GM23338 (cell line): ENCODE measurements around the gene FAM171A2. TPM values are rescaled to one million over a fixed set of nuclear protein-coding genes. Genes with fewer than 3 reads are reported as not detected.

Experiments
- ATAC-seq: fragments of 200-7000 bp; cut with Tn5 transposase; 3 replicates; pipeline ENCODE4 v1.9.1; 2020
- DNase-seq: peaks from one replicate; pipeline ENCODE4 v3.0.0-alpha.2; 2015; ENCODE audit warnings: low spot score
- H2AFZ ChIP-seq: fragments of 200-600 bp; sonication (generic); 2 replicates; pipeline ENCODE4 v1.8.0; 2016; ENCODE audit warnings: antibody characterized with exemption, mild to moderate bottlenecking, moderate library complexity
- H3F3A ChIP-seq: fragments of 200-600 bp; sonication (generic); replicated peaks from 2 replicates; pipeline ENCODE4 v1.8.0; 2017; ENCODE audit warnings: antibody characterized with exemption, mixed run types, low read depth
- H3K27ac ChIP-seq: fragments of 200-600 bp; sonication (generic); 2 replicates; pipeline ENCODE4 v1.6.1; 2016; ENCODE audit warnings: low read depth
- H3K27me3 ChIP-seq: fragments of 200-600 bp; sonication (generic); 2 replicates; pipeline ENCODE4 v1.8.0; 2016; ENCODE audit warnings: mild to moderate bottlenecking, mixed run types, moderate library complexity; ENCODE audit not compliant: insufficient read depth
- H3K36me3 ChIP-seq: fragments of 200-600 bp; sonication (generic); 2 replicates; pipeline ENCODE4 v1.8.0; 2016; ENCODE audit warnings: mild to moderate bottlenecking; ENCODE audit not compliant: insufficient read depth
- H3K4me1 ChIP-seq: fragments of 200-600 bp; sonication (generic); 2 replicates; pipeline ENCODE4 v1.8.0; 2016; ENCODE audit warnings: mild to moderate bottlenecking, moderate library complexity; ENCODE audit not compliant: insufficient read depth
- H3K4me2 ChIP-seq: fragments of 200-600 bp; sonication (generic); 2 replicates; pipeline ENCODE4 v1.7.1; 2017; ENCODE audit warnings: mixed run types
- H3K4me3 ChIP-seq: fragments of 200-600 bp; sonication (generic); 2 replicates; pipeline ENCODE4 v1.6.1; 2016; ENCODE audit warnings: mixed run types
- H3K79me2 ChIP-seq: fragments of 200-600 bp; sonication (generic); replicated peaks from 2 replicates; pipeline ENCODE4 v1.8.0; 2017; ENCODE audit warnings: mild to moderate bottlenecking; ENCODE audit not compliant: insufficient read depth
- H3K9me2 ChIP-seq: fragments of 200-600 bp; sonication (generic); 2 replicates; pipeline ENCODE4 v1.8.0; 2017; ENCODE audit not compliant: insufficient read depth
- H4K20me1 ChIP-seq: fragments of 200-600 bp; sonication (generic); replicated peaks from 2 replicates; pipeline ENCODE4 v1.8.0; 2017; ENCODE audit warnings: mild to moderate bottlenecking; ENCODE audit not compliant: insufficient read depth
- H3K27ac Mint-ChIP-seq: 2 replicates; pipeline ENCODE4 v1.8.0; 2020; ENCODE audit warnings: inconsistent platforms, mild to moderate bottlenecking, moderate library complexity, mixed read lengths
- H3K27me3 Mint-ChIP-seq: 3 replicates; pipeline ENCODE4 v1.8.0; 2022; ENCODE audit warnings: low read depth, mild to moderate bottlenecking, moderate library complexity, mixed read lengths, inconsistent platforms; ENCODE audit not compliant: insufficient read depth, poor library complexity
- H3K36me3 Mint-ChIP-seq: 3 replicates; pipeline ENCODE4 v1.8.0; 2021; ENCODE audit warnings: low read depth, mild to moderate bottlenecking, inconsistent platforms, moderate library complexity, mixed read lengths
- H3K4me1 Mint-ChIP-seq: 3 replicates; pipeline ENCODE4 v1.8.0; 2020; ENCODE audit warnings: mild to moderate bottlenecking, inconsistent platforms, mixed read lengths
- H3K4me3 Mint-ChIP-seq: 3 replicates; pipeline ENCODE4 v1.8.0; 2021; ENCODE audit warnings: moderate library complexity, mild to moderate bottlenecking, inconsistent platforms, mixed read lengths
- H3K9me3 Mint-ChIP-seq: 3 replicates; pipeline ENCODE4 v1.8.0; 2020; ENCODE audit warnings: moderate library complexity, mild to moderate bottlenecking, inconsistent platforms, mixed read lengths
- CREB1 ChIP-seq: fragments of 250-450 bp; sonication (Bioruptor Pico); IDR thresholded peaks from 2 replicates; pipeline ENCODE4 v1.5.0; 2020; ENCODE audit warnings: low read depth, mild to moderate bottlenecking, moderate library complexity
- EZH2 ChIP-seq: fragments of 200-600 bp; sonication (generic); IDR thresholded peaks from one replicate; pipeline ENCODE4 v1.8.0; 2017; ENCODE audit warnings: antibody characterized with exemption, mild to moderate bottlenecking, low read depth; ENCODE audit not compliant: unreplicated experiment
- EZH2phosphoT487 ChIP-seq: fragments of 200-600 bp; sonication (generic); IDR thresholded peaks from one replicate; pipeline ENCODE4 v1.8.1; 2018; ENCODE audit warnings: antibody characterized with exemption; ENCODE audit not compliant: unreplicated experiment
- REST ChIP-seq: IDR thresholded peaks from one replicate; pipeline ENCODE4 v1.6.1; 2018; ENCODE audit warnings: antibody characterized with exemption; ENCODE audit not compliant: unreplicated experiment
- polyA plus RNA-seq: library from polyadenylated mRNA; unstranded; fragments of >200 nt; fragmentation: Nextera tagmentation; extraction: Ambion mirVana; gene quantifications from 2 replicates; pipeline ENCODE4 v1.2.1, GENCODE V29; 2016
- total RNA-seq: library from RNA; depleted of rRNA; stranded (reverse); fragments of >200 nt; shearing (Covaris generic); gene quantifications from 2 replicates; pipeline ENCODE4 v1.2.3, GENCODE V29; 2014

Gene FAM171A2
- total and polyA plus RNA-seq, 2 experiments from 2014 or later, result 4.1 to 35.4 TPM

GRCh38 chr17:44384823-44385286 is 21.2 kb upstream of the FAM171A2 start:
- 0 out of 2 replicates have a peak, but pooled peaks cover 3% of the 10 kb centered on the region for H3K9me2 ChIP-seq
- H3K27me3 ChIP-seq, result peaks cover 51% of the 10 kb centered on the region
- no peak overlapping the region for H3K27ac ChIP-seq
- Mint-ChIP-seq H3K9me3 (no peaks in the 10 kb centered on the region), H3K36me3 (no peaks in the 10 kb centered on the region; the same call in 2 of the 3 replicates), H3K27ac (no peak overlapping the region), H3K4me3 (peak overlapping the region; percentile 78), H3K27me3 (peaks cover 45% of the 10 kb centered on the region), H3K4me1 (peaks cover 18% of the 10 kb centered on the region)
- no peaks in the 10 kb centered on the region for H3K79me2 ChIP-seq
- peak overlapping the region; percentile 97 for H2AFZ ChIP-seq
- peaks cover 7% of the 10 kb centered on the region for H3K4me1 ChIP-seq
- 0 out of 2 replicates have a peak, but pooled peaks cover 3% of the 10 kb centered on the region for H3F3A ChIP-seq
- H3K4me3 ChIP-seq, result peak overlapping the region; percentile 82
- peak; percentile 22; the same call in 2 of the 3 replicates for ATAC-seq
- H3K36me3 ChIP-seq, result no peaks in the 10 kb centered on the region
- peak; percentile 68 for DNase-seq
- no peak for TF ChIP-seq EZH2phosphoT487
- TF ChIP-seq EZH2, result peak; percentile 24
- peak overlapping the region; percentile 98 for H3K4me2 ChIP-seq
- H4K20me1 ChIP-seq, result no peaks in the 10 kb centered on the region

- Histone ChIP-seq H3K27ac (no peak overlapping the region), H3K36me3 (no peaks in the 10 kb centered on the region), H3F3A (0 out of 2 replicates have a peak, but pooled peaks cover 3% of the 10 kb centered on the region), H3K4me3 (peak overlapping the region; percentile 82), H3K27me3 (peaks cover 51% of the 10 kb centered on the region), H3K4me2 (peak overlapping the region; percentile 98), H3K9me2 (no peaks in the 10 kb centered on the region), H3K79me2 (no peaks in the 10 kb centered on the region), H4K20me1 (no peaks in the 10 kb centered on the region), H3K4me1 (peaks cover 7% of the 10 kb centered on the region), H2AFZ (peak overlapping the region; percentile 97)
- H3K27ac Mint-ChIP-seq, result no peak overlapping the region
- ATAC-seq (peak; percentile 53), DNase-seq (no peak)
- H3K27me3 Mint-ChIP-seq, result peaks cover 45% of the 10 kb centered on the region
- TF ChIP-seq EZH2 (peak; percentile 28), REST (no peak)
- peak overlapping the region; percentile 78 for H3K4me3 Mint-ChIP-seq
- H3K9me3 Mint-ChIP-seq, result no peaks in the 10 kb centered on the region
- peaks cover 15% of the 10 kb centered on the region for H3K4me1 Mint-ChIP-seq
- no peaks in the 10 kb centered on the region; the same call in 2 of the 3 replicates for H3K36me3 Mint-ChIP-seq
Measured at GRCh38 chr17:44384281-44384822, 20.7 kb upstream of the FAM171A2 start.

- Histone ChIP-seq H3K27me3 (peaks cover 51% of the 10 kb centered on the region), H3K36me3 (no peaks in the 10 kb centered on the region), H2AFZ (no peak overlapping the region), H3F3A (0 out of 2 replicates have a peak, but pooled peaks cover 3% of the 10 kb centered on the region), H4K20me1 (no peaks in the 10 kb centered on the region), H3K4me1 (peaks cover 7% of the 10 kb centered on the region), H3K4me3 (peak overlapping the region; percentile 82; the same call in 1 of the 2 replicates), H3K27ac (no peak overlapping the region), H3K4me2 (peak overlapping the region; percentile 98), H3K9me2 (no peaks in the 10 kb centered on the region), H3K79me2 (no peaks in the 10 kb centered on the region)
- DNase-seq (no peak), ATAC-seq (no peak)
- H3K36me3 Mint-ChIP-seq, result no peaks in the 10 kb centered on the region; the same call in 2 of the 3 replicates
- no peaks in the 10 kb centered on the region for H3K9me3 Mint-ChIP-seq
- peaks cover 13% of the 10 kb centered on the region for H3K4me1 Mint-ChIP-seq
- no peak overlapping the region for H3K4me3 Mint-ChIP-seq
- peaks cover 42% of the 10 kb centered on the region for H3K27me3 Mint-ChIP-seq
- no peak overlapping the region for H3K27ac Mint-ChIP-seq
- no peak for TF ChIP-seq REST
- no peak for TF ChIP-seq CREB1 (CRISPR knock-in tag)
Measured at GRCh38 chr17:44383861-44384260, 20.2 kb upstream of the FAM171A2 start.
